RKO (cell line): ENCODE results near the gene CIROP.

Experiments used
- DNase-seq: peaks from one replicate; pipeline ENCODE4 v3.0.0-alpha.2; 2016; ENCODE audit warnings: low spot score

CIROP gene

GRCh38 chr14:23067847-23068788 is 36.7 kb downstream of the CIROP start:
- DNase-seq: no peak

- no peak for DNase-seq
Measured at GRCh38 chr14:23066855-23067744, 37.7 kb downstream of the CIROP start.

- DNase-seq: no peak
Measured at GRCh38 chr14:23066368-23066767, 38.4 kb downstream of the CIROP start.

DNA sequence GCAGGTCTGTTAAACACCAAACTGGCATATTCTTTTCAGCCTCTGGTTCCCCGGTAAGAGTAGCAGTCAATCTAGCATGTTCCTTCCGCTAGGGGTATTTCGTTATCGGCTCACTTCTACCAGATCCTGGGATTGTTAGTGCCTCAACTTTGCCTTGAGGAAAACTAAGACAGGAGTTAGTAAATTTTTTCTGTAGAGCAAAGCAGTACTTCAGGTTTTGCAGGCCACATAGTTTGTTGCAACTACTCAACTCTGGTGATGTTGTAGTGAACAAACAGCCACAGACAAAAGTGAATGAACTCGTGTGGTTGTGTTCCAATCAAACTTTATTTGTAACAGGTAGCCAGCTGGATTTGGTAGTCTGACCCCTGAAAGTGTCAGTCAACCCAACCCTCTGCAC is 41.2 kb downstream of the CIROP start:
- DNase-seq: no peak

DNA sequence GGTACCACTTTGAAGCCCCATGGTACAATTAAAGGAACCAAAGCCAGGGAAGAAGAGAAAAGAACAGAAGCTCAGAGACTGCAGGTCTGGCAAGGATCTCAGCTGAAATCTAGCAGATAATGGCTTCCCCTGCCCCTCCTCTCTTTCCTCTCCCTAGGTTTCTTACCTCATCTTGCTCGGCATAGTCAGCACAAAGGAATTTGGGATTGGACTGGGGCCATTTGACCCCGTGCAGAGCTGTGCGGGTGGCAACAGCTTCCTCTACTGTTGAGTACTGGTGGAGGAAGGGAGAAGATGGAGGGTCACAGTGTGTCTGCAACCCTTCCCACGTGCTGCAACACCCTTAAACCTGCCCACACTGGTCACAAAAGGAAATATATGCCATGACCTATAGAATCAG is 42.8 kb downstream of the CIROP start:
- DNase-seq: peak; percentile 86

DNA sequence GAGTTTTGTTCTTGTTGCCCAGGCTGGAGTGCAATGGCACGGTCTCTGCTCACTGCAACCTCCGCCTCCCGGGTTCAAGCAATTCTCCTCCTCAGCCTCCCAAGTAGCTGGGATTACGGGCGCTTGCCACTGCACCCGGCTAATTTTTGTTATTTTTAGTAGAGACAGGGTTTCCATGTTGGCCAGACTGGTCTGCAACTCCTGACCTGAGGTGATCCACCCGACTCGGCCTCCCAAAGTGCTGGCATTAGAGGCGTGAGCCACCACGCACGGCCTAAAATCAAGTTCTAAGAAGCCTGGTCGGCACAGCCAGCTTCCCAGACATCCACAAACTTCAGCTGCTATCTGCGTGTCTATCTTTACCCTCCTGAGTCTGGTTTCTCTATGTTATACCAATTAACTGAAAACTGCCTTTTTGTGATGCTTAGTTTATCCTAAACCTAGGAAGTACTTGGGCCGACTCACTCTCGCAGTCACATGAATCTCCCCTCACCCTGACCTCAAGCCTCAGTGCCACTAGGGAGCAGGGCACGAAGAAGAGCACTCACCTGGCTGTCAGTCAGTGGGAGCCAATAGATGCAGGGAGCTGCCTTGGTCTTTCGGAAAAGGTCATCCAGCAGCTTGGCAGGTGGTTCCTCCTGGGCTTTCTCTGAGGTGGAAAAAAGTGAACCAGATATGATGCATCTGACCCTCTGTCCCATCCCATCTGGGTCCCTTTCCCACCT is 44.1 kb downstream of the CIROP start:
- no peak for DNase-seq

DNA sequence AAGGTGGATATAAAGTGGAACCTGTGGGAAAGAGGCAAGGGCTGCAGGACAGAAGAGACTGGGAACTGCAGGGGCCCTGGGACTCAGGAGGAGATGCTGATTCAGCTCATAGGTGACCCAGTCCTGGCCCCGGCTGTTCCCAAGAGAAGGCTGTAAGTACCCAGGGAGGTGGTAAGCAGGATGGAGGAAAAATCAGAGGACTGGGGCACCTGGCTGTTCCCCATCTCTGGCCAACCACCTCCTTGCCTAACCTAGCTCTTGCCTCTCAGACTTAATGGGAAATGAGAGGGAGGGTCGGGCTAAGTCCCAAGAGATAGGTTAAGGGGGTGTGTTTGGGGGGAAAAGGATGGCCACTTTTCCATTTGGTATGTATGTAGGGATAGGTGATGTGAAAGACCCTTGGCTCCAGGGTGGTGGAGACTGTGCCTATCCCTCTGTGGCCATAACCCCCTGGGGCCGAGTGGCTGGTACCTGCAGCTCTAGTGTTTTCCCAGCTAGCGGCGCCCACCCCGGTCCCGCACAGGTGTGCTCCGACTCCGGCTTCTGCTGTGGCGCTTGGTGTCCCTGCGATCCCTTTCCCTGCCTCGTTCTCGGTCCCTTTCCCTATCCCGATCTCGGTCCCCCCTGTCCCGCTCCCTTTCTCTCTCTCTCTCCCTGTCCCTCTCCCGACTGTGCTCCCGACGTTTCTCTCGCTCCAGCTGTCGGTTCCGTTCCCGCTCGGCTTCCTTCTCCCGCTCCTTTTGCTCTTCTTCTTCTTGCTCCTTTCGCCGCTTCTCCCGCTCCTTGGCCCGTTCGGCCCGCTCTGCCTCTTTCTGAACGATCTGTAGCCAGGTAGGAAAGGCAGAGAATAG is 45.9 kb downstream of the CIROP start:
- no peak for DNase-seq

- peak; percentile 88 for DNase-seq
Measured at GRCh38 chr14:23057757-23058653, 46.8 kb downstream of the CIROP start.

- DNase-seq: peak; percentile 63
Measured at GRCh38 chr14:23056956-23057756, 47.6 kb downstream of the CIROP start, which contains the start of gene CDH24. Gene CDH24, minus strand, starts transcription at chr14:23057520. Its CDS starts 1,787 bp downstream, at chr14:23055733.

DNA sequence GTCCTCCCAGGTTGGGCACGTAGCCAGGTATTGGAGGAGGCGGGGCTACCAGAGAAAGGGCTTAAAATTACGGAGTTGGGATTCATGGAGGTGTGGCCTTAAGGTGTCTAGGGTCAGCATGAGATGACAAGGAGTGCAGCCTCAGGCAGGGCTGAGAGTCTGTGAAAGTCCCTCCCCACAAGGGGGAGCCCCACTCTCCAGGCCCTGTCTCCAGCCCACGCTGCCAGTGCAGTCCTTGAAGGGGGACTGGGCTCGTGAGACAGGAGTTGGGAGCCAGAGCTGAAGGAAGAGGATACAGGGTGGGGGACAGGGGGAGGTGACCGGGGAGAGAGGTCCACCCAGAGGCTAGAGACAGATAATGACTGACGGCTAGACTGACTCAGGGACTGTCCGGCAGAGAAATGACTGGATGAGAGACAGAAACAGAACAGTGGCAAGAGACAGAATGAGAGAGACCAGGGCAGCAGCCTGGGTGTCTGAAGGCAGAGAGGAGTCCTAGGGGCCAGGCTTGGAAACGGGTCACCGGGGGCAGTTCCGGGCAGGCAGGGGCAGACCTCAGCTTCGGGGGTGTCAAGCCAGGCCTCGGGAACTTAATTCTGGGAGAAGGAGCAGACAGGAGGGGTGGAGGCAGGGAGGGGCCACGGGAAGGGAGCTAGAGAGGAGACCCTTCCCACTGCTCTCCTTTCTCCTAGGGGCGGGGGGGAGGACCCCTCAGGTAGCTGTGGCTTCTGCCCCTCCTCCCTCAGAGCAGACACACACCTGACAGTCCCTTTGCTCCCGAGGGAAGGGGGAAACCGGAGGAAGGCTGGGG is 48.4 kb downstream of the CIROP start:
- DNase-seq: peak; percentile 84

- DNase-seq: no peak
Measured at GRCh38 chr14:23055621-23056144, 49.1 kb downstream of the CIROP start.

DNA sequence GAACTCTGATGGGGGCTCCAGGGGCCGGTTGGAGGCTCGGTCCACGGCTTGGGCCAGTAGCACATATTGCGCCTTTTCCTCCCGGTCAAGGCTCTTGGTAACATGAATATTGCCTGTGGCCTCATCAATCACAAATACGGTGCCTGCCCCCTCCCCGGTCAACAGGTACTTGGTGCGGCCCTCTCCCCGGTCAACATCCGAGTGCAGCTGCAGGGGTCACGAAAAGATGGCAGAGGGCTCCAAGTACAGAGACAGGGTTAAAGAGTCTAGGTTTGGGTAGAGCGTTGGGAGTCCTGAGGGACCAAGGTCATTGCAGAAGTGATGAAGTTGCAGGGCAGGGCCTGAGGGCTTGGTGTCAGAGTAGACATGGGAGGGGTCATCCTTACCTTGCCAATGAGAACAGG is 49.6 kb downstream of the CIROP start:
- DNase-seq: no peak

- DNase-seq: no peak
Measured at GRCh38 chr14:23054000-23054811, 50.6 kb downstream of the CIROP start.

GRCh38 chr14:23053426-23053825 is 51.4 kb downstream of the CIROP start:
- DNase-seq: no peak

- no peak for DNase-seq
Measured at GRCh38 chr14:23052671-23053070, 52.1 kb downstream of the CIROP start.

DNA sequence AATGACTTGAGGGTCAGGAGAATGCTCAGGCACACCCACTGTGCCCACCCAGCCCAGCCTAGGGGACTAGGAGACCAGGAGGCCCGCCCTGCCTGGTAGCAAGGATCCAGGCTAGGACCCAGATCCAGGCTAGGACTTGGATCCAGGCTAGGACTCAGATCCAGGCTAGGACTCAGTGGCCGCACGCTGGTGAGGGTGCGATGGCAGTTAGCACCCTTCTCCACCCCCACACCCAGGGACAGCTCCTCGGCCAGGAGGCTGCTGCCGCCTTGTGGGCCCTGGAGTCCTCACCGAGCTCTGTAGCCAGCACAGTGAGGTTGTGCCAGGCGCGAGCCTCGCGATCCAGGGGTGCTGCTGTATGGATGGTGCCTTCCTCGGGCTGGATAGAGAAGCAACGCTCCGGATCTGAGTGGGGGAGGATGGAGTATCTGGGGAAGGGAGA is 52.6 kb downstream of the CIROP start:
- no peak for DNase-seq
